ENCODE measurements around the gene COL24A1. TPM values are rescaled to one million over a fixed set of nuclear protein-coding genes. Genes with fewer than 3 reads are reported as not detected.

Gene COL24A1
- 0.80 and 1.3 TPM in 2 replicates for total RNA-seq

GRCh38 chr1:86156566-86157455, at the start of gene COL24A1:
Gene COL24A1, minus strand, starts transcription at chr1:86156772. Its CDS starts 376 bp downstream, at chr1:86156396.

GRCh38 chr1:85707990-85708828, 448.4 kb downstream of the COL24A1 start, which contains the start of gene ZNHIT6:
Gene ZNHIT6, minus strand, starts transcription at chr1:85708433. Its CDS starts 149 bp downstream, at chr1:85708284.

Other genes starting within 250 kb of the COL24A1 start
- 12.9 and 25.2 TPM in 2 replicates for gene ODF2L, start 239.6 kb upstream of the COL24A1 start, total RNA-seq

Measured in epithelial cell of alveolus of lung (primary cell).